ENCODE data around the gene PRB3.

Gene PRB3

GRCh38 chr12:11269607-11270006 is at the start of gene PRB3:
PRB3 (minus strand) TSS chr12:11269707; CDS start chr12:11269669, 38 bp downstream.
- no peak for DNase-seq (ENCODE audit: low read depth in 2 of 2)

DNA sequence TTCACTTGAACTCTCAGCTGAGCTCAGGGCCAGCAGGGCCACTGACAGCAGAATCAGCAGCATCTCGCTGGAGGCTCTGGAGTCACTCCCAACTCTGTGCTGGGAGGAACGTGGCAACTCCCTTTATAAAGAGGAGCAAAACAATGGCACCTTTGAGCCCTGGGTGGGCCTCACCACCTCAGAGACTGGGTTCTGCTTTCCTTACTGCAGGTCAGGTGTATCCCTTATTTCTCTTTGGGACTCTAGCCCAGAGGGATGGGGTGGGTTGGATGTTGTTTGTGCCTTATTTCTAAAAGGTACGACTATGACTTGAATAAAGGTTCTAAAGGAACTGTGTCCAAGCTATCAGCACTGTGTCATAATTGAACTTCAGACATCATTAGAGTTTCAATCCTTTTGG is 40.8 kb upstream of the PRB3 start, which contains the start of gene PRB4:
Gene PRB4, minus strand, starts transcription at position 101 of the 400 bp plus-strand sequence. Its CDS starts 38 bp downstream, at position 63.
- no peak for DNase-seq (ENCODE audit: low read depth in 2 of 2)

GRCh38 chr12:11307143-11307542 is 37.6 kb upstream of the PRB3 start:
- DNase-seq (ENCODE audit: low read depth in 2 of 2) = no peak

DNA sequence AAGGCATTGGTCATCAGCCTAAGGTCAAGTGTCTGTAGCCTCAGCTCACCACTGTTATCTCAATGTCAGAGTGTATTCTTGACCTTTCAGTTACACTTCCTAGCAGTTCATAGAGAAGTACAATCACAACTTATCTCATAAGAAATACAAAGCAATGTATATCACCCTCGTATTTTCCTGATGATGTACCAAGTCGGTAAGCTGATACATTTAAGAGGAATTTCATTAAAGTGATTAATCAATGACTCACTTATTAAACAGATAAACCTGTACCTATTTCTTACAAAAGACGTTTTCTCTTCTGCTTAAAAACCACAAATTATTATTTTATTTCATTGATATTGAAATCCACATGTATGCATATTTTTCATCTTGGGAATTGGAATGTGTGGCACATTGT is 3.9 kb upstream of the PRB3 start:
- no peak for DNase-seq (ENCODE audit: low read depth in 2 of 2)

- no peak for DNase-seq (ENCODE audit: low read depth in 2 of 2)
Observed at GRCh38 chr12:11264501-11264900, 5.0 kb downstream of the PRB3 start.

GRCh38 chr12:11246489-11246888 is 23.0 kb downstream of the PRB3 start:
- no peak for DNase-seq (ENCODE audit: low read depth in 2 of 2)

- no peak for DNase-seq (ENCODE audit: low read depth in 2 of 2)
Observed at GRCh38 chr12:11242656-11243055, 26.9 kb downstream of the PRB3 start.

GRCh38 chr12:11240348-11240930 is 29.1 kb downstream of the PRB3 start:
- no peak for DNase-seq (ENCODE audit: low read depth in 2 of 2)

DNA sequence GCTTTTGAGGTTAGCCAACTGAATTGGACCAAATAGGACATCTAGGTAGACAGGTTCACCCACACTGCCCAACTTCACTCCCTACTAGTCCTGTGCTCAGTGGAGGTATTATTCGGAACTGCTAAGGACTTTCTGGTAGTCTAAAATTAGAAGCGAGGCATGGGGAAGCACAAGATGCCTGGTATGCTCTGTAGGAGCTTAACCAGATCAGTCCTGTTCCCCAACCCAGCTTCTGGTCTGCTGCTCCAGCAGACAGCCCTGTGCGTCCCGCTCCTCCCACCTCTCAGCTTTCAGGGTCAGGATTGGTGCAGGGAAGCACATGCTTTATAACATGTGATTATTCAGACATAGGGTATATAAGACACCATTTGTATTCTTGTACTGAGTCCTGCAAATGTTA is 31.2 kb downstream of the PRB3 start:
- DNase-seq (ENCODE audit: low read depth in 2 of 2) = no peak

DNA sequence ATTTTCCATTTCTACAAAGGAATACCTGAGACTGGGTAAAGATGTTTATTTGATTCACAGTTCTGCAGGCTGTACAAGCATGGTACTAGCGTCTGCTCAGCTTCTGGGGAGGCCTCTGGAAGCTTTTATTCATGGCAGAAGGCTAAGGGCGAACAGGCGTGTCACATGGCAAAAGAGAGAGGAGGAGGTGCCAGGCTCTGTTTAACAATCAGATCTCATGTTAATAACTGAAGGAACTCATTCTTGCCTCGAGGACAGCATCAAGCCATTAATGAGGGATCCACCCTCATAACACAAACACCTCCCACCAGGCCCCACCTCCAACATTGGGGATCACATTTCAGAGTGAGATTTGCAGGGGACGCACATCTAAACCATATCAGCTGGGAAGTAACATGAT is 36.0 kb downstream of the PRB3 start:
- DNase-seq (ENCODE audit: low read depth in 2 of 2) = no peak

- DNase-seq (ENCODE audit: low read depth in 2 of 2) = peak in 1 of 2 donors; percentile 5
Observed at GRCh38 chr12:11228296-11228879, 41.1 kb downstream of the PRB3 start.

GRCh38 chr12:11227373-11227772 is 42.1 kb downstream of the PRB3 start:
- no peak for DNase-seq (ENCODE audit: low read depth in 2 of 2)

Data from stimulated activated CD4-positive, alpha-beta T cell treated with anti-CD3 and anti-CD28 coated beads, Interleukin-1b, Interleukin-23, amount 100 ng/mL, for 1 hour (primary cell).